Measurements from ENCODE around the gene CBR1. TPM values are rescaled to one million over a fixed set of nuclear protein-coding genes. Genes with fewer than 3 reads are reported as not detected.
A peak's percentile ranks its signal among the peaks of the same experiment; 100 is the strongest.

The CBR1 gene
- total and polyA plus RNA-seq, 9 of the 15 experiments (the other 6 are each of a cell fraction or from before 2014, with no cell fraction given): 2.5 to 33.8 (median 15.1) TPM

- ChIA-PET POLR2A (interaction anchor here (0.6 to 2.2 kb wide), 5 partner anchors 11 to 498 kb away, joined by 3 to 12 read pairs (median 3); partner anchors contain the start of gene SETD4), CTCF (ENCODE audit: low intra/inter-chr PET ratio) (no interaction called here)
- no peak overlapping the region for H3K9ac ChIP-seq (ENCODE audit: insufficient read depth in 1 of 2, low read depth in 2 of 2, low read length in 2 of 2)
- H3K27ac ChIP-seq (ENCODE audit: extremely low read depth, low read depth, low read length): no peak overlapping the region; the same call in 2 of the 3 replicates
- WGBS (ENCODE audit: insufficient coverage, low coverage, missing lambda C conversion rate): 16% methylated on average over 7 of the region's 7 CpGs
- peak overlapping the region; percentile 95; the same call in 1 of the 2 replicates for H2AFZ ChIP-seq (ENCODE audit: low read depth, low read length)
- ATAC-seq (peak; percentile 52), DNase-seq (ENCODE audit: extremely low read depth in 1 of 4, low spot score in 3 of 4) (peak in 3 of 4 experiments; percentile 38 to 56 (median 52)), FAIRE-seq (peak; percentile 64)
- H3K9me1 ChIP-seq (ENCODE audit: control insufficient read depth, insufficient read depth, low read length): no peaks in the 10 kb centered on the region
- H3K4me2 ChIP-seq (ENCODE audit: insufficient read depth, low read length): peak overlapping the region; percentile 47
- no peaks in the 10 kb centered on the region for H3K36me3 ChIP-seq (ENCODE audit: control insufficient read depth, insufficient read depth, low read length)
- no peaks in the 10 kb centered on the region for H4K20me1 ChIP-seq (replicated peaks; ENCODE audit: control insufficient read depth, insufficient read depth, low read length)
- peaks cover 5 to 36% of the 10 kb centered on the region in 2 experiments; a peak in 4 of 5 replicates for H3K4me1 ChIP-seq (replicated peaks in 1 of 2; ENCODE audit: control insufficient read depth in 2 of 2, insufficient read depth in 2 of 2, low read length in 2 of 2)
- in situ Hi-C loops (cut with MboI): no loop called here
- intact Hi-C loops (cut with micrococcal nuclease): no loop called here
- H3K4me3 ChIP-seq: no peak overlapping the region
- H3K9me3 ChIP-seq (replicated peaks; ENCODE audit: control insufficient read depth, insufficient read depth, low read depth, low read length): peaks cover 3% of the 10 kb centered on the region
- no peaks in the 10 kb centered on the region for H3K79me2 ChIP-seq (ENCODE audit: control insufficient read depth, insufficient read depth, low read length)
- no peaks in the 10 kb centered on the region for H3K27me3 ChIP-seq (ENCODE audit: control insufficient read depth in 2 of 2, insufficient read depth in 2 of 2, low read length in 2 of 2)
- no TSS peak for BruUV-seq (replicated peaks)
- peak; percentile 34; the same call in 1 of the 2 replicates for TF ChIP-seq TEAD4 (IDR thresholded peaks at IDR 0.05; ENCODE audit: low read length)
- TF ChIP-seq TEAD4 (CRISPR knock-in tag; IDR thresholded peaks at IDR 0.05; ENCODE audit: borderline replicate concordance): no peak
- TF ChIP-seq MIER1 (IDR thresholded peaks at IDR 0.05; ENCODE audit: low read depth): no peak
- peak; percentile 86 for TF ChIP-seq NFE2 (IDR thresholded peaks at IDR 0.05; ENCODE audit: low read depth)
- no peak for TF ChIP-seq ZNF77 (CRISPR knock-in tag; IDR thresholded peaks at IDR 0.05)
- no peak for TF ChIP-seq NFIX (CRISPR knock-in tag; IDR thresholded peaks at IDR 0.05; ENCODE audit: low read depth)
- TF ChIP-seq, protein P1, sequence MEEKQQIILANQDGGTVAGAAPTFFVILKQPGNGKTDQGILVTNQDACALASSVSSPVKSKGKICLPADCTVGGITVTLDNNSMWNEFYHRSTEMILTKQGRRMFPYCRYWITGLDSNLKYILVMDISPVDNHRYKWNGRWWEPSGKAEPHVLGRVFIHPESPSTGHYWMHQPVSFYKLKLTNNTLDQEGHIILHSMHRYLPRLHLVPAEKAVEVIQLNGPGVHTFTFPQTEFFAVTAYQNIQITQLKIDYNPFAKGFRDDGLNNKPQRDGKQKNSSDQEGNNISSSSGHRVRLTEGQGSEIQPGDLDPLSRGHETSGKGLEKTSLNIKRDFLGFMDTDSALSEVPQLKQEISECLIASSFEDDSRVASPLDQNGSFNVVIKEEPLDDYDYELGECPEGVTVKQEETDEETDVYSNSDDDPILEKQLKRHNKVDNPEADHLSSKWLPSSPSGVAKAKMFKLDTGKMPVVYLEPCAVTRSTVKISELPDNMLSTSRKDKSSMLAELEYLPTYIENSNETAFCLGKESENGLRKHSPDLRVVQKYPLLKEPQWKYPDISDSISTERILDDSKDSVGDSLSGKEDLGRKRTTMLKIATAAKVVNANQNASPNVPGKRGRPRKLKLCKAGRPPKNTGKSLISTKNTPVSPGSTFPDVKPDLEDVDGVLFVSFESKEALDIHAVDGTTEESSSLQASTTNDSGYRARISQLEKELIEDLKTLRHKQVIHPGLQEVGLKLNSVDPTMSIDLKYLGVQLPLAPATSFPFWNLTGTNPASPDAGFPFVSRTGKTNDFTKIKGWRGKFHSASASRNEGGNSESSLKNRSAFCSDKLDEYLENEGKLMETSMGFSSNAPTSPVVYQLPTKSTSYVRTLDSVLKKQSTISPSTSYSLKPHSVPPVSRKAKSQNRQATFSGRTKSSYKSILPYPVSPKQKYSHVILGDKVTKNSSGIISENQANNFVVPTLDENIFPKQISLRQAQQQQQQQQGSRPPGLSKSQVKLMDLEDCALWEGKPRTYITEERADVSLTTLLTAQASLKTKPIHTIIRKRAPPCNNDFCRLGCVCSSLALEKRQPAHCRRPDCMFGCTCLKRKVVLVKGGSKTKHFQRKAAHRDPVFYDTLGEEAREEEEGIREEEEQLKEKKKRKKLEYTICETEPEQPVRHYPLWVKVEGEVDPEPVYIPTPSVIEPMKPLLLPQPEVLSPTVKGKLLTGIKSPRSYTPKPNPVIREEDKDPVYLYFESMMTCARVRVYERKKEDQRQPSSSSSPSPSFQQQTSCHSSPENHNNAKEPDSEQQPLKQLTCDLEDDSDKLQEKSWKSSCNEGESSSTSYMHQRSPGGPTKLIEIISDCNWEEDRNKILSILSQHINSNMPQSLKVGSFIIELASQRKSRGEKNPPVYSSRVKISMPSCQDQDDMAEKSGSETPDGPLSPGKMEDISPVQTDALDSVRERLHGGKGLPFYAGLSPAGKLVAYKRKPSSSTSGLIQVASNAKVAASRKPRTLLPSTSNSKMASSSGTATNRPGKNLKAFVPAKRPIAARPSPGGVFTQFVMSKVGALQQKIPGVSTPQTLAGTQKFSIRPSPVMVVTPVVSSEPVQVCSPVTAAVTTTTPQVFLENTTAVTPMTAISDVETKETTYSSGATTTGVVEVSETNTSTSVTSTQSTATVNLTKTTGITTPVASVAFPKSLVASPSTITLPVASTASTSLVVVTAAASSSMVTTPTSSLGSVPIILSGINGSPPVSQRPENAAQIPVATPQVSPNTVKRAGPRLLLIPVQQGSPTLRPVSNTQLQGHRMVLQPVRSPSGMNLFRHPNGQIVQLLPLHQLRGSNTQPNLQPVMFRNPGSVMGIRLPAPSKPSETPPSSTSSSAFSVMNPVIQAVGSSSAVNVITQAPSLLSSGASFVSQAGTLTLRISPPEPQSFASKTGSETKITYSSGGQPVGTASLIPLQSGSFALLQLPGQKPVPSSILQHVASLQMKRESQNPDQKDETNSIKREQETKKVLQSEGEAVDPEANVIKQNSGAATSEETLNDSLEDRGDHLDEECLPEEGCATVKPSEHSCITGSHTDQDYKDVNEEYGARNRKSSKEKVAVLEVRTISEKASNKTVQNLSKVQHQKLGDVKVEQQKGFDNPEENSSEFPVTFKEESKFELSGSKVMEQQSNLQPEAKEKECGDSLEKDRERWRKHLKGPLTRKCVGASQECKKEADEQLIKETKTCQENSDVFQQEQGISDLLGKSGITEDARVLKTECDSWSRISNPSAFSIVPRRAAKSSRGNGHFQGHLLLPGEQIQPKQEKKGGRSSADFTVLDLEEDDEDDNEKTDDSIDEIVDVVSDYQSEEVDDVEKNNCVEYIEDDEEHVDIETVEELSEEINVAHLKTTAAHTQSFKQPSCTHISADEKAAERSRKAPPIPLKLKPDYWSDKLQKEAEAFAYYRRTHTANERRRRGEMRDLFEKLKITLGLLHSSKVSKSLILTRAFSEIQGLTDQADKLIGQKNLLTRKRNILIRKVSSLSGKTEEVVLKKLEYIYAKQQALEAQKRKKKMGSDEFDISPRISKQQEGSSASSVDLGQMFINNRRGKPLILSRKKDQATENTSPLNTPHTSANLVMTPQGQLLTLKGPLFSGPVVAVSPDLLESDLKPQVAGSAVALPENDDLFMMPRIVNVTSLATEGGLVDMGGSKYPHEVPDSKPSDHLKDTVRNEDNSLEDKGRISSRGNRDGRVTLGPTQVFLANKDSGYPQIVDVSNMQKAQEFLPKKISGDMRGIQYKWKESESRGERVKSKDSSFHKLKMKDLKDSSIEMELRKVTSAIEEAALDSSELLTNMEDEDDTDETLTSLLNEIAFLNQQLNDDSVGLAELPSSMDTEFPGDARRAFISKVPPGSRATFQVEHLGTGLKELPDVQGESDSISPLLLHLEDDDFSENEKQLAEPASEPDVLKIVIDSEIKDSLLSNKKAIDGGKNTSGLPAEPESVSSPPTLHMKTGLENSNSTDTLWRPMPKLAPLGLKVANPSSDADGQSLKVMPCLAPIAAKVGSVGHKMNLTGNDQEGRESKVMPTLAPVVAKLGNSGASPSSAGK (IDR thresholded peaks at IDR 0.05): peak; percentile 75
- TF ChIP-seq MAFG (tag; conservative IDR thresholded peaks at IDR 0.05): peak; percentile 76
- TF ChIP-seq SMARCA4 (IDR thresholded peaks at IDR 0.05): peak; percentile 58; the same call in 1 of the 2 replicates
- peak; percentile 43 for TF ChIP-seq CBFA2T2 (conservative IDR thresholded peaks at IDR 0.05)
Observed at GRCh38 chr21:36076878-36077655, 7.2 kb downstream of the CBR1 start.

Data from K562 (cell line).